RKO (cell line): ENCODE results near the gene ZBTB43.
A peak's percentile ranks its signal among the peaks of the same experiment; 100 is the strongest.

ENCODE experiments used
- DNase-seq: peaks from one replicate; pipeline ENCODE4 v3.0.0-alpha.2; 2016; ENCODE audit warnings: low spot score

The ZBTB43 gene

DNA sequence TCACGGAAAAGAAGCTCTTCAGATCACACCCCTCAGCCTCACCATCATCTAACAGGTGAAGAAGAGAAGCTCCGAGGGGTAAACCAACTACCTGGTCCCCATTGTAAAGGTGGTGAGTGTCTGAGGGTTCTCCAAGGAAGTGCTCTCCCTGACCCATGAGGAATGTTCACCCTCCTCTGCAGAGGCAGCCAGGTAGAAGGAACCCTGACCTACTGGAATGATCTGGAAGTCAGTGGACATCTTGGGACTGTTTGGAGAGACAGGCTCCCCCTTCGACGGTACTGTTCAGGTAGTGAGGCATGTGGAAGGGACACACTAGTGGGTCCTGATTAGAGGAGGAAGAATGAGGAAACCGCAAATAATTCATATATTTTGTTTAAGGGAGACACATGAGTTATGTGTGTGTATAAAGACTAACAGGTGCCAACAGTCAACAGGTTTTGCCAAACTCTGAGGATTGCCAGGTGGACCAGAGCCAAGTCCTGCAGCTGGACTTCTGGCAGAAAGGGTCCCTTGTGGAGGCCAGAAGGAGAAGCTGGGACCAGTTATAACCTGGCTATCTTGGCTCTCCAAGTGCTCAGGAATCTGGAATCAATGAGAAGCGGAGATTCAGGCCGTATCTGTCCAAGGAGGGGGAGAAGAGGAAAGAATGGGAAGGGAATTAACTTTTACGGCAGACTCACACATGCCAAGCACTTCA, 52.6 kb downstream of the ZBTB43 start:
- no peak for DNase-seq

DNA sequence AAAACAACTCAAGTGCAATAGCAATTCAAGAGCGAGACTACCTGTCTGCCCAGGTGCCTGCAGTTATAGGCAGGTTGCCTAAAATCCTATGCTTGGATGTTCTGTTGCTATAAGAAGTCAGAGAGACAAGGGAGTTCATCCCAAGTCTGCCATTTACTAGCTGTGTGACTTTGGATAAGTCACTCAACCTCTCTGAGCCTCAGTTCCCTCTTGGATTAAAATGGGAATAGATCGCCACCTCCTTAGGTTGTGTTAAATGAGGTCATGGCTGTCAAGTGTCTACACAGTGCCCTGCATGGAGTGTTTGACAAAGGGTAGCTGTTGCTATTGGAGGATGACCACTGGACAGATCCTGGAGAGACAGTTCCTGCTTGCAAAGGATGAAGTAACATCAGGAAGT, 54.3 kb downstream of the ZBTB43 start:
- no peak for DNase-seq

DNA sequence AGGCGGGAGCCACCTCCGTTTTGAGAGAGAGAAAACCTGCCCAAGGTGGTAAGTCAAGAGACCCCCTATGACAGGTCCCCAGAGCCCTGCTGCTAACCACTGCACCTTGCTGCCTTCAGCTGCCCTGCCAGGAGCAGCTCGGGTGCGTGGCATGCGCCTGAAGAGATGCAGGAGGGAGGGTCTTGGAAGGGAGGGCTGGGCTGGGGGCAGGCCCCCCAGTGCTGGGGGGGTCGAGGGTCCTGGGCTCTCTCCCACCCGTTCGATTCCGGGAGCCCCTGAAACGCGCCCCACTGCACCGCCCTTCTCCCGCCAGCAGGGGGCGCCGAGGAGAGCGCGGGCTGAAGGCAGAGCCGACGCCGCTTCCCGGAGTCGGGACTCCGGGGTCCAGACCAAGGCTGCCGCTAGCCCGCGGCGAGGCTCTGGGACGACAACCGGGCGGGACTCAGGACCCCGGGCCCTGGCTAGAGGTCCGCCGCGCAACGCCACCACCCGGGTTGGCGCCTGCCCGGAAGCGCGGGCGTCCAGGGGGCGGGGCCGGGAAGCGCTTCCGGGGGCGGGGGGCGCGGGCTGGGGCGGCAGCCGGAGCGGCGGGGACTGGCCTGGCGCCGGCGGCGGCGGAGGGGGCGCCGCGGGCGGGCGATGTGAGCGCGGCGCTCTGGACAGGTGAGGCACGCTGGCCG, 55.4 kb downstream of the ZBTB43 start, which contains the start of gene ZBTB34:
ZBTB34 (plus strand) TSS at position 563 of the 680 bp plus-strand sequence. CDS start 18,761 bp downstream, outside the sequence.
- DNase-seq = peak; percentile 76

DNA sequence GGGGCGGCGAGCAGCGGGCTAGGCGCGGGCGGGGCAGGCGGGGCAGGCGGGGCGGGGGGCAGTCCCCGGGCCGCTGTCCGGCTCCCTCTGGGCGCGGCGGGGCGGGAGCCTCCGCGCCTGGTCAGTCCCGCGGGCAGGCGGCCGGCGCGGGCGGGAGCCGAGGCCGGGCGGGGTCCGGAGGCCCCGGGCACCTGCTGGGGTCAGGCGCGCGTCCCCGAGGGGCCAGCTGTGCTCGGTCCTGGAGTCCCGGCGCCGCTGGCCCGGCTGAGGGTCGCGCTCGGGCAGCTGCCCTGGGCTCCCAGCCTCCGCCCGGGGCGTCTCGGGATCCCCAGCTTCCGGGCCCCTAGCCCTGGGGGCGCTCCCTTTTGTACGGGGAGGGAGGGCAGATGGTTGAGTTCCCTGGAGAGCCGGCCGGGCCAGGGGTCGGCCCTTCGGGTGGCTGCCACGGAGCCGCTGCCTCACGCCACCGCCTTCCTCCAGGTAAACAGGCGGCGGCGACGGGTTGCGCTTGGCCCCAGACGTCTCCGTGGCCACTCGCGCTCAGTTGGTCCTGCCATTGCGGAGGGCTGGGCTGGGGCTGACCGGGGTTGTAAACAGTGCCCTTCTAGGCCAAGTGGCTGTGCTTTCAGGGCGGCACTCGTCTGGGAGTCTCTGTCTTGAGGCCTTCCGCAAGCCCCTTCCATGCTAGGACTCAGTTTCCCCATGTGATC, 56.1 kb downstream of the ZBTB43 start:
- peak; percentile 64 for DNase-seq

DNA sequence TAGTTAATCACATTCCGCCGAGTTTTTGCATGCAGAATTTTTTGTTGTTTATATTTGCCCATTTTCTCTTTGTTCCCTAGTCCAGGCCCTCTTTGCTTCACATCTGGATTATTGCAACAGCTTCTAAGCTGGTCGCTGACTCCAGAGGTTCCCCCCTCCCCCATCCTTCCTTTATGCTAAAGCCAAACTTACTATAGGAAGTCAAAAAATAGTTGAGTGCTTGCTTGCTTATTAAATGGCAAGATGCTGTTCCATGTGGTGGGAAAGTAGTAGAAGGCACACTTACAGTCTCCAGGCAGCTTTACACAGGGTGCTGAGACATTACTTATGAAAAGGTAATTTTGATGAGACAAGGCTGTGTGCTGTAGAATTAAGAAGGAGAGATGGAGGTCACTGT, 56.9 kb downstream of the ZBTB43 start:
- peak; percentile 71 for DNase-seq

DNA sequence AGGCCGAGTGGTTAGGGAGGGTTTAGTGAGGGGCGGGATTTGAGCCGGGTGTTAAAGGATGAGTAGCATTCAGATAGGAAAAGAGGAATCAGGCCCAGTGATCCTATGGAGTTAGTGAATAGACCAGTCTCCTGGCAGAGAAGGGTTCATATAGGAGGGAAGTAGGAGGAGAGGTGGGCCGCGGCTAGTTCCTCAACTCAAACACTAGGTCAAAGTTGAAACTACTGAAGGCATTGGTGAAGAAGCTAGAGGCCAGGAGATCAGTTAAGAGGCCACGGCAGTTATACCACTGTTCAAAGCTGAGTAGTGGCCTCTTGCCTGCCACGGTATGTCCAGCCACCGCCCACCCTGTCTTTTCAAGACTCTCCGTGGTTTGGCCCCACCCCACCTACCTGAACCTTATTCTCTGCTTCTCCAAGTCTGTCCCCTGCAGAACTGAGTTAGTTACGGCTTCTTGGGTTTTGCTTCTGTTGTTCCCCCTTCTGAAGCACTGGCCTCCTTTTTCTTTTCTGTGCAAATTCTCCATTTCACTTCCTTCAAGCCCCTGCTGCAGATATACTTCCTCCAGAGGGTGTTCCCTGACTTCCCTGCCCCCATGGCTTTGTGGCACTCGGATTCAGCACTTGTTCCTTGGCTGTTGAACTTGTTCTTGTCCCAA, 57.4 kb downstream of the ZBTB43 start:
- no peak for DNase-seq

DNA sequence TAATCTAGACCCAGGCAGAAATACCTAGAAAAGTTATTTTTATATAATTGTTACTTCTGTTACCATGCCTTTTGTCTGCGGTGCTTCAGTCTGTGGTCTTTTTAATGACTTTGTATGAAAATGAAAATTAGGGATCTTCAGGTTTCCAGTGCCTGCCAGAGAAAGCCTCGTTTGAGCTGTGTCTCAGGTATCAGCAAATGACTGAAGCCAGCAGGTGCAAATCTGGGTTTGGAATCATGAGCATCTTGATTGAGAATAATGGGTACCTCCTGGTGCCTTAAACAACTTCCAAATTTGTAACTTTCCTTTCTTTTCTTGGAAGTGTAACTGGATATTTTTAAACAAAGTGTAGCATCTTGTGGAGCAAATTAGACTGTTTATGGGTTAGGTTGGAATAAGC, 59.9 kb downstream of the ZBTB43 start:
- no peak for DNase-seq

DNA sequence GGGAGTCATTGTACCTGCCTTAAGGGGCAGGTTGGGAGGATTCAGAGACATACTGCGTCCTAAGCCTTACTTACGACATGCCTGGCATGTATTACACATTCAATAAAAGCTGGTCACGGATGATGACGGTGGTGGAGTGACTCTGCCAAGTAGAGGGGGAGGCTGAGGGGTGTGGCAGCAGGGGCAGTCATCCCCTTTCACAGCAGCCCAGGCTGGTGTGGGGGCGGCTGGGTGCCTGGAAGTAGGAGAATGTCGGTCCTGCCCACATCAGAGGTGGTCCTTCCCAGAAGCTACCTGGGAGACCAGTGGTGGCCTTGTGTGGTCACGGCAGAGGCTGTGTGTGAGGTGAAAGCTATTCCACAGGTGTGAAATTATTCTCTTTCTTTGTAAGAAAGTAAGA, 64.5 kb downstream of the ZBTB43 start:
- no peak for DNase-seq

DNA sequence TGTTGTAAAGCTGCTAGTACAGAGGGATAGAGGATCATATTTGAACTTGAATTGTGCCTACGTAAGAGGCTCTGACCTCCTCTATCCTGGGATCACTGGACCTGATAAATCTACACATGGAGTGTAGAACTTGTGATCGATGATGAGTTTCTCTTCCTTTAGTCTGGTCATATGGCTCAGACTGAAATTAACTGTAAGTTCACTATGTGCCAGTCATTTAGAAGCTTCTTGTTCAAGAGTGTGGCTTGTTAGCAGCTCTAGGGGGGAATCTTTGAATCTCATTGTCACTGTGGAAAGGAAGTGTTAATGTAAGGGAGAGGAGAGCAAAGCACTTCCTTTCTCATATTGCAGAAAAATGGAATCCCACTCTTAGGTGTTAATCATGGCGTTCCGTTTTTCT, 67.7 kb downstream of the ZBTB43 start:
- no peak for DNase-seq

DNA sequence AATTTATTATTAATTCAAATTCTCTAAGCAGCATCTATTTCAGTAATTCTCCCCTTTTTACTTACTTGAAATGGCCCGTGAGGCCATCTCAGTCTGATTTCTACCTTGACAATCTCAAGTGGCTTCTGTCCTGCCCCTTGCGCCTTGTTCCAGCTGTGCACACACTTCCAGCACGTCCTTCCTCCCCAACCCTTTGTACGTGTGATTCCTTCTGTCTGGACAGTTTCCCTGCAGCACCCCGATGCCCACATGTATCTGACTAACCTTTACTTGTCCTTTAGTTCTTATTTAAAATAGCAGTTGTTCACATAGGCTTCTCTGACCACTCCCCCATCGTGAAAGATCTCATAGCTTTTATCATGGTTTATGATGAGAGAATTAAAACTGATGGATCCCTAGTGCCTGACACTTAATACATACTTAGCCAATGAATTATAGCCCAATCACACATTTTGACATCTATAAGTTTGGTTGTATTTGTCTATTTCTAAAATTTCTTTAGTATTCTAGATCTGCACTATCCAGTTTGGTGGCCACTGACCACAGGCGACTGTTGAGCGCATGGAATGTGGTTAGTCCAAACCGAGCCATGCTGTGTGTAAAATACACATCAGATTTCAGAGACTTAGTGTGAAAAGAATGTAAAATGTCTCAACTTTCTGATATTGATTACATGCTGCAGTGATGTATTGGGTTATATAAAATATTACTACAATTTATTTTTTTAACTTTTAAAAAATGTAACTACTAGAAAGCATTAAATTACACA, 69.9 kb downstream of the ZBTB43 start:
- DNase-seq = no peak

DNA sequence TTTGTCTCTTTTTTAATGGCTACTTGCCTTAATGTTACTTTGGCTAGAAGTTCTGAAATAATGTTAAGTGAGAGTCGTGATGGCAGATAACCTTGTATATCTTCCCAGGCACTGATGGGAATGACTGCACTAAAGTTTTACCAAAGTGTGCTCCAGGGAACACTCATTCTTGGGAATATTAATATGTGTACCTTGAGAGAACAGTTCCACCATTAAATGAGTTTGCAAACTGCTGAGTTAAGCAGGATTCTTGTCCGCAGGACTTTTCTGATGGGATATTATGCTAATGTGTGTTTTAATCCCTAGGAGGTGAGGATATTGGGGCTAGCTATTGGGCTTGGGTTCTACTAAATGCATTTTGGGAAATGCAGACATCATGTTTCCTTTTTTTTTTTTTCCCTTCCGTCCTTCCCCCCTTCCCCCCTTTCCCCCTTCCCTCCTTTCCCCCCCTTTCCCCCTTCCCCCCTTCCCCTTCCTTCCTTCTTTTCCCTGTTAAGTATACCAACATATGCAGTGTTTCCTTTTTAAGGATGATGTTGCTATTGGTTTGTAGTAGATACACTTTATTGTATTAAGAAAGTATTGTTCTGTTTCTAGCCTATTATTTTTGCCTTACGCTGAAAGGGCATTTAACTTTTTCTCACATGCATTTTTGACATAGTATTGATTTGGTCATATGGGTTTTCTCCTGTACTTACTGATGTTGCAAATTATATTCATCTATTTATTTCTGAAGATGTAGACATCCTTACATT, 71.1 kb downstream of the ZBTB43 start:
- no peak for DNase-seq

DNA sequence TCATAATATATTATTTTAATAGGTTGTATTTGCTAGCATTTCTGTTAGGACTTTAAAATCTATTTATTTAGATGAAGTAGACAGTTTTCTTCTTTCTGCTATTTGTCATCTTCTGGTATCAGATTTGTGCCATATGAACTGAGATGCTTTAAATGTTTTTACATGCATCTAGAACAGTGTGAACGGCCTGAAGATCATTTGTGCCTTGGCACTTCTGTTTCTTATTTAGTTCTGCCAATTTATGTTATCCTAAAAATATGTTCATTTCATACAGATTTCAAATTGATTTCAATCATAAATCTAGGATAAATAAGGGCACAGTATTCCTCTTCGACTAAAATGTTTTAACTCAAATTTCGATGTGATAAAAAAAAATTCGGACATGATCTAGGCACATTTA, 71.7 kb downstream of the ZBTB43 start:
- DNase-seq = no peak

DNA sequence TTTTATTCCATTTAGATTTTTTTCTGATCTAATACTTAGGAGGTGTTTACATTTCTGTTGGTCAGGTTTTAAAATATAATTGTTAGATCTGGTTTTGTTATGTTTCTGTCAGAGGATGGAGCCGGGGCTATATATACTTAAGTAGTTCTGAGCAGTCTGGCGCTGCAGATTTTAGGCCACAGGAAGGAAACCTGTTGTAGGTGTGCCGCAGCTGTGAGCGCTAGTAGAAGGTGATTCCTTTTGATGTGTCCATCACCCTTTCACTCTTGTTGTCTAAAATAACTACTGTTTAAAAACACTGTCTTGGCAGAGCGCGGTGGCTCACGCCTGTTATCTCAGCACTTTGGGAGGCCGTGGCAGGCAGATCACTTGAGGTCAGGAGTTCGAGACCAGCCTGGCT, 72.6 kb downstream of the ZBTB43 start:
- DNase-seq = no peak

DNA sequence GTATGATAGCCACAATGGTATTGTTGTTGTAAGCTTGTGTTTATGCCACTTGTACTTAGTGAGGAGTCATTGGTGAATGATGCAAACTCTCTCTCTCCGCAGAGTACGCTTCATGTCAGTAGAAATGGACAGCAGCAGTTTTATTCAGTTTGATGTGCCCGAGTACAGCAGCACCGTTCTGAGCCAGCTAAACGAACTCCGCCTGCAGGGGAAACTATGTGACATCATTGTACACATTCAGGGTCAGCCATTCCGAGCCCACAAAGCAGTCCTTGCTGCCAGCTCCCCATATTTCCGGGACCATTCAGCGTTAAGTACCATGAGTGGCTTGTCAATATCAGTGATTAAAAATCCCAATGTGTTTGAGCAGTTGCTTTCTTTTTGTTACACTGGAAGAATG, 74.4 kb downstream of the ZBTB43 start:
- DNase-seq = no peak

DNA sequence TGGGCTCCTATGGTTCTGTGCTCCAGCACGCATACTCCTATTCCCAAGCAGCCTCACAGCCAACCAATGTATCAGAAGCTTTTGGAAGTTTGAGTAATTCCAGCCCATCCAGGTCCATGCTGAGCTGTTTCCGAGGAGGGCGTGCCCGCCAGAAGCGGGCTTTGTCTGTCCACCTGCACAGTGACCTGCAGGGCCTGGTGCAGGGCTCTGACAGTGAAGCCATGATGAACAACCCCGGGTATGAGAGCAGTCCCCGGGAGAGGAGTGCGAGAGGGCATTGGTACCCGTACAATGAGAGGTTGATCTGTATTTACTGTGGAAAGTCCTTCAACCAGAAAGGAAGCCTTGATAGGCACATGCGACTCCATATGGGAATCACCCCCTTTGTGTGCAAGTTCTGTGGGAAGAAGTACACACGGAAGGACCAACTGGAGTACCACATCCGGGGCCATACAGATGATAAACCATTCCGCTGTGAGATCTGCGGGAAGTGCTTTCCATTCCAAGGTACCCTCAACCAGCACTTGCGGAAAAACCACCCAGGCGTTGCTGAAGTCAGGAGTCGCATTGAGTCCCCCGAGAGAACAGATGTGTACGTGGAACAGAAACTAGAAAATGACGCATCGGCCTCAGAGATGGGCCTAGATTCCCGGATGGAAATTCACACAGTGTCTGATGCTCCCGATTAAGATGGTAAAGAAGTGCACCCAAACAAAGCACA, 75.5 kb downstream of the ZBTB43 start:
- DNase-seq = no peak

DNA sequence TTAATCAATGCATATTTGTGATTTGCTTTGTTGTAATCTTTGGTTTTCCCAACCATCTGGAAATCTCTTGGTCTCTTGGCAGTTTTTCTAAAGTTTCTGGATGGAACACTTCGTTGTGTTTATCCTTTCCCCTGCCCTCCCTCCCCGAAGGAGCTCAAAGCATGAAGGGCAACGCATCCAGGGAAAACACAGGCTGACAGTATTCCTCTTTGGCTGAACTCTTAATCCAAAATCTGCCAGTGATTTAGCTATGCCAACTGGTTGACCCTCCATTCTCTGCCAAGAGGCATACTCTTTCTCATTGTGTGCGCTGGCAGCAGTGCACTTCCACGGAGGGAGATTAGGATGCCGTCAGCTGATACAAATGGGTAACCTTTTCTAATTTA, 76.1 kb downstream of the ZBTB43 start:
- DNase-seq = no peak

DNA sequence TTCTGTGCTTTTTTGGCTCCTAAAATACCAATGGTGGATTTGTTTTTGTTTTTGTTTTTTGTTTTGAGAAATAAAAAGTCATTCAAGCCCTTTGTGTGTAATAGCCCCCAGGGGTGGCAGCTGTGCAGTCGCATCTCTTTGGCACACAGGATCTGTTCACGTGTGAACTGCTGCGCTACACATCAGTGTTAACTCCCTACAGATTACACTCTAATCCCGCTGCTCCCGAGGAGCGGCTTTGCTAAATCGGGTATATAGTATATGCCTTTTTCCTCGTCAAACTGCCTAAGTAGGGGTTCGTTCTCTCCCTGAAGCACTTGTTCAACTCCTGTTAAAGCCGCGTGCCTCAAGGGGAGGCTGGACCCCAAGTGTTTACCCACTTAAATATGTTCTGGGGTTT, 77.9 kb downstream of the ZBTB43 start:
- DNase-seq = no peak

DNA sequence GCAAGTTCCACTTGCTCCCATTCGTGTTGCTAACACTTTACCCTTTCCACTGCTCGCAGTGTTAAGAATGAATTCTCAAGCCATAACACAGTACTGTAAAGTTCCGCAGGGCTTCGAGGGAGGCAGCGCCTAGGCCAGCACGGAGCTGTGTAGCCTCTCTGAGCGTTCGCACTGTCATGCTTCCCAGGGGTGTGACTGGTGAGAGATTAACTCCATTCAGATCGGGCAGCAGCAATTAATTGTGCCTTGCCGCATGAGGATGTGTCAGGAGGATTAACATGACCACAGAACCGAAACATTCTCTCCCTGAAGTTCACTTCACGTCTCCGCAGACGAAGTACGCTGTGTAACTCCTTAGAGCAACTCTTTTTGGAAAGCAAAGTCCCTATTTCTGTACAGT, 78.8 kb downstream of the ZBTB43 start:
- no peak for DNase-seq

DNA sequence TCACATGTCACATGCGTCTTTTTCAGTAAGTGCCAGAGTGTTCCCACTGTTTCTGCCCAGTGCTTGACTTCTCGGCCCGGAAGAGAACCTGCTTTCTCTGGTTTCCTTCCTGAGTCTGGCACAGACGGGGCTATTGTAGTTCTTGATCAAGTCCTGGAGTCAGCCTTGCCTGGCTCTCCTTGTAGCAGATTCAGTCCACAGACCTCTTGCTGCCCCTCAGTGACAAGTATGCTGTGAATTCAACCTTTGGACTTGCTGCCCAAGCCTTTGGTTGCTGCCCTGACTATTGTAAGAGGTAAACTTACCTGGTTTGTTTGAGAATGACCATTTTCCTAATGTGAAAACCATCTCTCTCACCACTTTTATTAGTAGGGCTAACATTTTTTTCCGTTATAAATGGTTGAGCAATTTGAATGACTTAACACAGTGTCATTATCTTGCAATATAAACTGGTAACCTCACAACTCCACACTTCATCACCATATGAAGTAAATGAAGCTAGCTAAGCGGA, 80.3 kb downstream of the ZBTB43 start:
- DNase-seq = no peak
